Smooth muscle cell of bladder (primary cell): ENCODE results near the gene LRP1B. TPM values are rescaled to one million over a fixed set of nuclear protein-coding genes. Genes with fewer than 3 reads are reported as not detected.

Experiments
- total RNA-seq: library from RNA; depleted of rRNA; stranded (reverse); fragments of >200 nt; gene quantifications from 2 replicates; pipeline ENCODE4 v1.2.3, GENCODE V29; 2014

LRP1B gene
- under 0.01 TPM in 2 replicates for total RNA-seq

DNA sequence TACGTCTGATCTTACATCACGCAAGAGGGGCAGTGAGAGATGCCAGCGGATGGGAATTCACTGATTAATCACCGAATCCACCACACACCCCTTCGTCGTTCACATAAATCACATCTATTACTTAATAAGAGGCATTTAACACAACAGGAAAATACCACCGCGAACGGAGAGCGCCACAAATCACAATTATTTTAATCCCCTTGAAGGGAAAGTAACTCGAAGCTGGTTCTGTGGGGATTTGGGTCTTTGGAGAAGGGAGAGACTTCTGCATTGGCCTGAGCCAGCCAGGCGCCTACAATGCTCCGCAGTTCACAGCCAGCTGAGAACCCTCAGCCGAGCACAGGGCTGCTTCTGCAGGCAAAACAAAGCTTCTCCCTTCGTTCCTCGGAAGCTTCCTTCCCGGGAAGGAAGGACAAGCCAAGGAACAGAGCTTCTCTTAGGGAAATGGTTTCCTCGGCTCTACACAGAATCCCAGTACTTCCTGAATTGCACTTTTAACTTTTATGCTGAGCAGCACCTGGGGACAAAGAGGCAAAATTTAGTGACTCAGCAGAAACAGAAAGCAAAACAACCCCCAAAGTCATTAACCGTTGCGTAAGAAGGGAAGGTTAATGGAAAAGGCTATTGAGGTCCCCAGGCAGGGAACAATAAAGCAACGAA, at the start of gene LRP1B:
TSS of gene LRP1B (minus strand) at position 7 of the 660 bp plus-strand sequence. CDS start 287 bp downstream, outside the sequence.

